Measurements from ENCODE around the gene FCHSD2.

FCHSD2 gene

GRCh38 chr11:72962084-72962483, 180.0 kb downstream of the FCHSD2 start:
- peak; percentile 49 to 78 (median 62) for DNase-seq

GRCh38 chr11:72959998-72960731, 182.0 kb downstream of the FCHSD2 start:
- peak in 1 of 3 donors; percentile 29 for DNase-seq

- no peak for DNase-seq
These were observed 183.3 kb downstream of the FCHSD2 start for GRCh38 chr11:72958791-72959190.

GRCh38 chr11:72955466-72955865, 186.7 kb downstream of the FCHSD2 start:
- peak in 1 of 3 donors; percentile 37 for DNase-seq

- DNase-seq = no peak
These were observed 187.3 kb downstream of the FCHSD2 start for GRCh38 chr11:72954860-72955259.

GRCh38 chr11:72953637-72954036, 188.5 kb downstream of the FCHSD2 start:
- DNase-seq = no peak

- DNase-seq = peak; percentile 64 to 85 (median 75)
These were observed 190.2 kb downstream of the FCHSD2 start for GRCh38 chr11:72951888-72952287.

GRCh38 chr11:72951193-72951592, 190.9 kb downstream of the FCHSD2 start:
- peak; percentile 46 to 69 (median 68) for DNase-seq

- no peak for DNase-seq
These were observed 191.4 kb downstream of the FCHSD2 start for GRCh38 chr11:72950685-72951084.

- no peak for DNase-seq
These were observed 194.9 kb downstream of the FCHSD2 start for GRCh38 chr11:72947229-72947628.

GRCh38 chr11:72943664-72944063, 198.5 kb downstream of the FCHSD2 start:
- DNase-seq = no peak

GRCh38 chr11:72940417-72940816, 201.7 kb downstream of the FCHSD2 start:
- no peak for DNase-seq

GRCh38 chr11:72939031-72939430, 203.1 kb downstream of the FCHSD2 start:
- DNase-seq = no peak

- DNase-seq = no peak
These were observed 204.7 kb downstream of the FCHSD2 start for GRCh38 chr11:72937439-72937838.

- peak in 2 of 3 donors; percentile 57 to 62 for DNase-seq
These were observed 206.4 kb downstream of the FCHSD2 start for GRCh38 chr11:72935700-72936099.

GRCh38 chr11:72932132-72932570, 210.0 kb downstream of the FCHSD2 start:
- DNase-seq = no peak

GRCh38 chr11:72930008-72930407, 212.1 kb downstream of the FCHSD2 start:
- DNase-seq = no peak

GRCh38 chr11:72929256-72929655, 212.9 kb downstream of the FCHSD2 start:
- DNase-seq = no peak

- no peak for DNase-seq
These were observed 214.7 kb downstream of the FCHSD2 start for GRCh38 chr11:72927380-72927779.

GRCh38 chr11:72926076-72926475, 216.0 kb downstream of the FCHSD2 start:
- peak in 1 of 3 donors; percentile 1 for DNase-seq

GRCh38 chr11:72925656-72926055, 216.5 kb downstream of the FCHSD2 start:
- no peak for DNase-seq

- peak; percentile 48 to 69 (median 66) for DNase-seq
These were observed 217.4 kb downstream of the FCHSD2 start for GRCh38 chr11:72924568-72925190.

- no peak for DNase-seq
These were observed 220.9 kb downstream of the FCHSD2 start for GRCh38 chr11:72921028-72921716.

GRCh38 chr11:72920001-72920400, 222.1 kb downstream of the FCHSD2 start:
- DNase-seq = no peak
